ENCODE results near the gene MPC1. TPM values are rescaled to one million over a fixed set of nuclear protein-coding genes. Genes with fewer than 3 reads are reported as not detected.
"Not testable (repeated sequence)": the region's sequence is repeated elsewhere in the genome, so short reads cannot be mapped to it uniquely, and the experiment has no call there.

The MPC1 gene
- total RNA-seq, 1 donor from 2014 or later = 15.8 TPM

DNA sequence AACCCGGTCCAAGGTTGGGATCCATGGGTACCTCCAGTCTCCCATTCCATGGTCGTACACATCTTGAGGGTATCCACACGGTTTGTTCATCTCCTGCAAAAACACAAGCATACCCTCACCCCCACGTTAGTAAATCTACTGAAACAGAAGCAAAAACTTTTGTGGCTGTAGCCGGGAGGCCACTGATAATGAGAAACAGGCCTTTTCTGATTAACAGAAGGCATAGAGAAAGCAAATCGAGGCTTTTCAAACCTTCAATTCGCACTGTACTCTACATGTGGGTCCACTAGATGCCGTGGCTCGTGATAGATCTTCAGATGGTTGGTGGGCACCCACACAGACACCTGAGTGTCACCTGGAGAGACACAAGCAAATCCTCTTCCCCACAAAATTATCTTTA is 37.1 kb downstream of the MPC1 start:
- not testable (repeated sequence) for DNase-seq (ENCODE audit: low read depth in 2 of 2)

DNA sequence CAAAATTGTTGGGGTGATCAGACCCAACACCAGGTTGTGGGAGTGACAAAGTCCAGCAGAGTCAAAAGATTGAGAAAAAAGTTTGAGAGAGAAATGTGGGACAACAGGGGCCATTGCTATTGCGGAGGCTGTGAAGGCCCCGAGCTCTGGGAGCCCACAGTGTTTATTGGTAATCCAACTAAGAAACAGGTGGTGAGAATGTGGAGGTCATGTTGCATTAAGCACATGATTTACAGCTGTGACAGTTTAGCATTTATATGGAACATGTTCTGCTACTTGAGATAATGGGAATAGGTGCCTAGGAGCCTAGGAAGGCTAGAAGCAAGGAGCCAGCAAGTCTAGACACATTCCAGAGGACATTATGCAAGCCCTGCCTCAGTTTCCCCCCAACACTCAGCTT is 37.8 kb downstream of the MPC1 start:
- DNase-seq (ENCODE audit: low read depth in 2 of 2) = not testable (repeated sequence)

DNA sequence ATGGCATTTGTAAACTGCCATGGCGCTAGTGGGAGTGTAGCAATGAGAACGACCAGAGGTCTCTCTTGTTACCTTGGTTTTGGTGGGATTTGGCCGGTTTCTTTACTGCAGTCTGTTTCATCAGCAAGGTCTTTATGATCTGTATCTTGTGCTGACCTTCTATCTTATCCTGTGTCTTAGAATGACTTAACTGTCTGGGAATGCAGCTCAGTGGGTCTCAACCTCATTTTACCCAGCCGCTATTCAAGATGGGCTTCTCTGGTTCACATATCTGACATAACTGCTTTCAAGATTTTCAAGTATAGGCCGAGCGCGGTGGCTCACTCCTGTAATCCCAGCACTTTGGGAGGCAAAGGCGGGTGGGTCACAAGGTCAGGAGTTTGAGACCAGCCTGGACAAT is 38.5 kb downstream of the MPC1 start:
- DNase-seq (ENCODE audit: low read depth in 2 of 2) = no peak

DNA sequence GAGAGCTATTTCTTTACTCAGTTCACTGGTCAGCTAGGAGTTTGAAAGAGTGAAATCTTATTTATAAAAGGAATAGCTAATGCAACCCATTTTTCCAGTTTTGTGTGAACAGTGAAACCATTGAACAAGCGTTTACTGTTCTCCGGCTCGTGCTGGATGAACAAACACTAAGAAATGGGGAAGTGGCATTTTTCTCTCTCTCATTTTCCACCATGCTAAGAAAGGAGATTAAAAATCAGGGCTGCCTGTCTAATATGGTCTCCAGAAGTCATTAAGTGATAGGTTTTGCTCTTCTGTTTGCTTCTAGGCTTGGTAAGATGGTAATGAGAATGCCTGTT is 39.6 kb downstream of the MPC1 start:
- no peak for DNase-seq (ENCODE audit: low read depth in 2 of 2)

DNA sequence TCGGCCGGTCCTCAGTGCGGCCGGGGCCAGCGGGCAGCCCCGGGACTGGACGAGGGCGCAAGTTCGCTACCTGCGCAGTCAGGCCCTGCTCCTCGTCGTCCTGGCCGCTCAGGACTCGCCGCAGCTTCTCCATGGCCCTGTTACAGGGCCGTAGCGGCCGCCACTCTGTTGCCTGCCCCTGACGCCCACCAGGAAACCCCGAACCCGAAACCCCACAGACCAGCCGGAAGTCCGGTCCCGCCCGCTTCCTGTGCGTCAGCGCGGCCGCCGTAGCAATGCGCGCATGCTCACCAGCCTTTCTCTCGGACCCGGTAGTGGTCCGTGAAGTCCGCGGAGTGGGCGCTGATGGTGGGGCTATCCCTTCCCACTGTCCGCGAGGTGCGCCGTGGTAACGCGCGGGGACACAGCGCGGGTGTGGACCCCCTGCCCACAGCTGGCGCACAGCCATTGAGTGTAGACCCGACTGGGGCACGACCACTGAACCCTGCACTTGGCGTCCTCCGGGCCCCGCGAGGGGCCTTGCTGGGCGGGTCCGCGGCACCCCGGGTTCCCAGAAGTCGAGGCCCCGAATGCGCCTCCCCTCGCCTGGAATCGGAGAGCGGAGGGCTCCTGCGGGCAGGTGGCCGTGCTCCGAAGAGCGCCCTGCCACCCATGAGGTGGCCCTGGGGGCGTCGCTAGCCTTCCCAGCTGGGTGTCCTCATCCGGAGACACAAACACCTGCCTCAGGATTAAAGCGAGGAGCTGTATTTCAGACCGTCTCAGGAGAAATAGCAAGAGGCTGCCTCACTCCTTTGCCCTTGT is 40.2 kb downstream of the MPC1 start, which contains the start of gene SFT2D1:
Gene SFT2D1, minus strand, starts transcription at position 197 of the 801 bp plus-strand sequence. Its CDS starts 64 bp downstream, at position 133.
- peak; percentile 82 to 90 for DNase-seq (ENCODE audit: low read depth in 2 of 2)

DNA sequence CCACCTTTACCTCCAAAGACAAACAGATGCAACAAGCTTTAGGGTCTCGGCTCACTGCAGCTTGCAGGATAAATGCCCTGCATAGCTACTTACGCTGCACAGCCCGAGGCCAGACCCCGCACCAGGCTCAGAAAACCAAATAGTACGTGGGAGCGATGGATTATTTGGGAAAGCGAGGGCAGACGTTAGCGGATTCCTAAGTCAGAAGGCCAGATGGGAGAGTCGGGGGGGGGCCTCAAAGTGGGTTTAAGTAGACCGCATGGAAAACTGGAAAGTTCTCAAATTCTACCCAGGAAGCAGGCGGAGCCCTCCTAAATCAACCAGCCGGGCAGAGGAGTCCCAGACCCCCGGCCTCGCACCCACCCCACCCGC is 40.8 kb downstream of the MPC1 start:
- DNase-seq (ENCODE audit: low read depth in 2 of 2) = no peak

DNA sequence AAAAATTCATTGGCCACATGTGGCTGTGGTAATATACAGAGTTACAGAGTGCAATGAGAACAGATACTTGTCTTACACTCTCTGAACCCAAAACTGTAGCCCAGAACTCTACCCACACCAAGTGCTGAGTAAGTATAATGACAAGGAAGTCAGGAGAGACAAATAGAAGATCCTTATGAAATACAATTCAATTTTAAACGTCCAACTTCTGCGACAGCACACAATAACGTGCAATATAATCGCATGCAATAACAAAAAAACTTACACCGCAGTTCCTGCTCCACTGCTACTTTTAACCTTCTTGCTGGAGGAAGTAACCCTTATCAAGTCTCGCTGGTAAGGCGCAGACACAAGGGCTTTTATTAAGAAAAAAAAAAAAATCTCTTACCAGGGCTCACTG is 41.3 kb downstream of the MPC1 start:
- DNase-seq (ENCODE audit: low read depth in 2 of 2) = peak in 1 of 2 donors; percentile 6

DNA sequence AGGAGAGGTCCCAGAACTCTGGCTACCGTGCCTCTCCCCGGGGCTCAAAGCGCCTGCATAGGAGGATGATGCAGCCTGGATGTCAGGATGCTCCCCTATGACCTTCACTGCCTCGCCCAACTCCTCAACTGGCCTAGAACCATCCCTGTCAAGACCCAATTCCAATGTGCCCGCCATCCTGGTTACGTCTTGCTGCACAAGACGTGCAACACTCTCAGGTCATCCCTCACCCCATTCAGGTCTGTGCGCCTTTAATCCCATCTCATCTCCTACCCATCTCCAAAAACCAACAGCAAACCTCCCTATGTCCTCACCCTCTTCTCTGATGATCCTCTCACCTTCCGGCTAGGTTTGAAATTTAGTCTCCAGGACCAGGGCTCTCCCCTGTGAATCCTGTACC is 43.9 kb downstream of the MPC1 start:
- no peak for DNase-seq (ENCODE audit: low read depth in 2 of 2)

DNA sequence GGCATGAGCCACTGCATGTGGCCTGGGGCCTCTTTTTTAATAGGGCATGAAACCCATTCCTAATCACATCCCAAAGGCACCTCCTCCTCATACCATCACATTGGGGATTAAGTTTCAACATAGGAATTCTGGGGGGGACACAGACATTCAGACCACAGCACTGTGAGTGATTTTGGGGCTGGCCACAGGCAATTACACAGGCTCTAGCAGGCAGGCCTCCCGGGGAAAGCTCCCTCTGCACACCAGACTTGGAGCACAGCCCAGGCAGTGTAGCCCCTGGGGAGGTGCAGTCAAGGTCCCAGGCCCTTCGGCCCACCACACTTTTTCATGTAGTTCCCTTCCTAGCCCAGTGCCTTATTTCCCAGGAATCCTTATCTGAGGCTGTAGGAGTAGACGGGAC is 45.9 kb downstream of the MPC1 start:
- no peak for DNase-seq (ENCODE audit: low read depth in 2 of 2)

DNA sequence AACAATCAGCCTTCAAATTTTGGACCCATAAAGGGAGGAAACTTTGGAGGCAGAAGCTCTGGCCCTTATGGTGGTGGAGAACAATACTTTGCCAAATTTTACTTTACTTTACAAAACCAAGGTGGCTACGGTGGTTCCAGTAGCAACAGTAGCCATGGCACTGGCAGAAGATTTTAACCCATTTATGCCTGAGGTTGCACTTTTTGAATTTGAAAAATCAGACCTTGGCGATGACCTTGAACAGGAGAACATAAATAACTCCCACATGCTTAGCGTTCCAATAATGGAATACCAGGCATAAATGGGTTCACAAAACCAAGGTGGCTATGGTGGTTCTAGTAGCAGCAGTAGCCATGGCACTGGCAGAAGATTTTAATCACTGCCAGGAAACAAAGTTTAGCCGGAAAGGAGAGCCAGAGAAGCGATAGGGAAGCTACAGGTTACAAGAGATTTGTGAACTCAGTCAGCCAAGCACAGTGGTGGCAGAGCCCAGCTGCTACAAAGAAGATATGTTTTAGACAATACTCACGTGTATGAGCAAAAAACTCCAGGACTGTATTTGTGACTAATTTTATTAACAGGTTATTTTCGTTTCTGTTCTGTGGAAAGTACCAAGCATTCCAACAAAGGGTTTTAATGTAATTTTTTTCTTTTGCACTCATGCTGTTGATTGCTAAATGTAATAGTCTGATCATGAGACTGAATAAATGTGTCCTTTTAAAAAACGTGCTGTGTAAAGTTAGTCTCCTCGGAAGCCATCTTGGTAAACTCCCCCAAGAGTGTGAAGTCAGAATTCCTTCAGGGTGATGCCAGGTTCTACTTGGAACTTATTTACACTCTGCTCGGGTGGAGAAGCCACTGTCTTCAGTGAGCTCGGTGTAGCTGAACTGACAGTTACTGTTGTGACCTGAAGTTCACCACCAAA is 47.1 kb downstream of the MPC1 start:
- no peak for DNase-seq (ENCODE audit: low read depth in 2 of 2)

DNA sequence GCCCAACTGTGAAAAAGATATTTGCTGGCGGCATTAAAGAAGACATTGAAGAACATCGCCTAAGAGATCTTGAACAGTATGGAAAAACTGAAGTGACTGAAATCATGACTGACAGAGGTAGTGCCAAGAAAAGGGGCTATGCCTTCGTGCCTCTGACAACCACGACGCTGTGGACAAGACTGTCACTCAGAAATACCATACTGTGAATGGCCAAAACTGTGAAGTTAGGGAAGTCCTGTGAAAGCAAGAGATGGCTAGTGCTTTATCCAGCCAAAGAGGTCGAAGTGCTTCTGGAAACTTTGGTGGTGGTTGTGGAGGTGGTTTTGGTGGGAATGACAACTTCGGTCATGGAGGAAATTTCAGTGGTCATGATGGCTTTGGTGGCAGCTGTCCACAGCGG is 47.9 kb downstream of the MPC1 start:
- no peak for DNase-seq (ENCODE audit: low read depth in 2 of 2)

DNA sequence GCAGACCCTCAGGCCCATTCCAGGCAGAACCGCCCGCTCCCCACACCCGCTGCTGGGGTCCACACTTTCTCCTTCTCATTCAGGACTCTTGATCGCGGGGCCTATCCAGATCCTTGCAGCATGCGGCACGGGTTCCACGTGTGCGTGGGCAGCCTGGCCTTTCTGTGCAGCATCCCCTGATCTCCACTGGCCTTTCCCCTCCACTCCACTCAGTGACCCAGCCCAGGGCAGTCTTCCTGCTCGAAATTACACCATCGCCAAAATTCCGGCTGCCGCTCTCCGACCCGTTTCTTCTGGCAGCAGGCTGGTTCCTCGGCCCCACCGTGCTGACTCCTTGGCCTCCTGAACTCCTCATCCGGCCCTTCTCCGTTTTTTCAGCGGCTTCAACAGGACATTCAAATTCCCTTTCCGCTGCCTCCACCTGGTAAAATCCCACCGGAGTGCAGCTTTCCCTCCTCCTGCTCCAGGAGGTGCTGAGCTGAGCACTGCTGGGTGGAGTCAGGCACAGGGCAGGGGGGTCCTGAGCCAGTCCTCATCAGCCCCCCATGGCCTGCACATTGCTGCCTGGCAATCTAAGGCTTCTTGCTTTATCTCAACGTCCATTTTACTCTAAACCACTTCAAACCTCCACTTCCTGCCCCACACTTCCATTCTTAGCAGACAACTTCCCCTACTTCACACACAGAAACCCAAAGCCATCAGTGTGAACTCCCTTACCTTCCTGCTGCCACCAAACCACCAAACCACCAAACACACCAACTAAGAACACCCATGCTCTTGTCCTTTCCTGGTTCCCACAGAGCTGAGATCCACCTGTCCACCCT is 49.4 kb downstream of the MPC1 start:
- no peak for DNase-seq (ENCODE audit: low read depth in 2 of 2)

DNA sequence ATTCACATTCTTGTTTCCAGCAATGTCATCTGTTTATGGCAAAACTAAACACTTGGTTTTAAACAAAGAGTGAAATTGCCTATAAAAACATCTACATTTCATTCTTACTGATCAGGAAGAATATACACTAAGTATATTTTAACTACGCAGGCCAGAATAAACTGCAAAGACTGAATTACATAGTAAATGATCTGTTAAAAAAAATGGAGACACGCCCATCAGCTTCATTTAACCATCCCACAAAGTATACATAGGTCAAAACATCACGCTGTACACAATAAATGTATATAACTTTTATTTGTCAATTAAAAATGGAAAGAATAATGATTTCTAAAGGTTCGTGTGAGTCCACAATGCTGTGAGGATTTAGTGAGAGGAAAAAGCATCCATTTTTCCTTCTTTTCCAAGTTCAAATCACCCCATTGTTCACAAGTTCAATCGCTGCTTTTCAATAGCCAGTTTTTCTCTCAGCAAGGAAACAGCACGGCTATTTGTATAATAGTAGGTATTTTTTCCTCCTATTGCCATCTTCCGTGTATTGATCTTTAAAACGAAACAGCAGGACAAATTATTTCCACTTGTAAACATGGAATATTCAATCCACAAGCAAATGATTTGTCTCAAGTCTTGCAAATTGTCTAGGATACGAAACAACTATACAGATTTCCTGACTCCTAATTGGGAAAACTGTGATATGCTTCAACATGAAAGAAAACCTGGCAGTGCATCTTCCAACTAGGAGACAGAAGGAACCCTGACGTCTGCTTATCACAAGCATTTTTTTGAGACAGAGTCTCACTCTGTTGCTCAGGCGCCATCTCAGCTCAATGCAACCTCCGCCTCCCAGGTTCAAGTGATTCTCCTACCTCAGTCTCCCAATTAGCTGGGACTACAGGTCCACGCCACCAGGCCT is 51.0 kb downstream of the MPC1 start:
- no peak for DNase-seq (ENCODE audit: low read depth in 2 of 2)

DNA sequence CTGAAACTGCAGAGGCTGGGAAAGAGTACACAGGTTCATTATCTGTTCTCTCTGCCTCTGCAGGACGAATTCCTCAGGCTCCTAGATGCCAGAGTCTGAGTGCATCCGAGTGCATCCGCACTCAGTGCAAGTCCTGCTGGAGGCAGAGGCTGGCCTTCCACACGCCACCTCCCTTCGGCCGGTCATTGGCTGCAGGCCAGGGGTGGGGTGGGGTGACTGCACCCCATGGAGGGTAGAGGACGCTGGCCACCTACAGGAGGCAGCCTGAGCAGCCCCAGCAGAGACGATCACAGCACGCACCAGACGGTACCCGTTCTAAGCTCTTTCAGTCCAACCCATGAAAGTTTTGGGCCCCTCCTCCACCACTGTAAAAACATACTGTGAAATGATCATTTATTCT is 52.1 kb downstream of the MPC1 start:
- peak in 1 of 2 donors; percentile 21 for DNase-seq (ENCODE audit: low read depth in 2 of 2)

DNA sequence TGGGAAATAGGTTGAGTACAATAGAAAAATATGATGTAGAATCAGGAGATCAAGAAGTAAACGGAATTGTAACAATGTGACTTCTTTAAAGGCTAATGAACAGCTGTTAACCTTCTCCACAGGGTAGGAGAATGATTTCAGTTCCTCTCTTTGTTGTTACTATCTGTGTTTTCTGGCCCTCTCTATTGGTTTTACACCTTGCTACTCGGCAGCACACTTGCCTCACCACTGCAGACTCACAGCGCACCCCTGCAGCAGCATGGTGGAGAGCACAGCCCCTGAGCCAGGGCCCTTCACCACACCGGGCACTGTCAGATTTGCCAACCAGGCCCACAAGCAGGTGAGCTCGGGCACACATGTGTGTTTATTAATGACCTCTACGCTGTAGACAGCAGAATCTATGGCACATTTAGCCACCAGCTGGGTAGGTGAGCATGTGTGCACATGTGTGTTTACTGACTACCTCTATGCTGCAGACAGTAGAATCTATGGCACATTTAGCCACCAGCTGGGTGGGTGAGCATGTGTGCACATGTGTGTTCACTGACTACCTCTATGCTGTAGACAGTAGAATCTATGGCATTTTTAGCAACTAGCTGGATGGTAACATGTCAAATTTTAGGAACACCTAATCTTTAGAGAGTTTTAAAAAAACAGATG is 57.2 kb downstream of the MPC1 start:
- DNase-seq (ENCODE audit: low read depth in 2 of 2) = no peak

DNA sequence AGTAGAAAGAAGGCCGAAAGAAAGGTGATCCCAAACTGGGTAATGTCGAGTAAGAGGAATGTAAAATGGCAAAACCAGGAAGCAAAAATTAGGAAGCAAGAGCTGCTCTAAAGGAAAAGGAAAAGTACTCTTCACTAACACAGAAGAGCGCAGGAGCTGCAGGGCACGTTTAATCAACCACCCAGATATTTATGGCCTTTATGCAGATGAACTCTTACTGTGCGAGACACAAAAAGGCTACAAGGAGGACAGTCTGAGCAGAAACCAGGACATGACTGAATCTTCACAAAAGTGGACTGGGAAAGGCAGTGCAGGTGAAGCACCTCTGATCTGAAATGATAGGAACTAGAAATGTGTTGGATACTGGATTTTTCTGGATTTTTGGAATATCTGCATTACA is 59.3 kb downstream of the MPC1 start:
- no peak for DNase-seq (ENCODE audit: low read depth in 2 of 2)

DNA sequence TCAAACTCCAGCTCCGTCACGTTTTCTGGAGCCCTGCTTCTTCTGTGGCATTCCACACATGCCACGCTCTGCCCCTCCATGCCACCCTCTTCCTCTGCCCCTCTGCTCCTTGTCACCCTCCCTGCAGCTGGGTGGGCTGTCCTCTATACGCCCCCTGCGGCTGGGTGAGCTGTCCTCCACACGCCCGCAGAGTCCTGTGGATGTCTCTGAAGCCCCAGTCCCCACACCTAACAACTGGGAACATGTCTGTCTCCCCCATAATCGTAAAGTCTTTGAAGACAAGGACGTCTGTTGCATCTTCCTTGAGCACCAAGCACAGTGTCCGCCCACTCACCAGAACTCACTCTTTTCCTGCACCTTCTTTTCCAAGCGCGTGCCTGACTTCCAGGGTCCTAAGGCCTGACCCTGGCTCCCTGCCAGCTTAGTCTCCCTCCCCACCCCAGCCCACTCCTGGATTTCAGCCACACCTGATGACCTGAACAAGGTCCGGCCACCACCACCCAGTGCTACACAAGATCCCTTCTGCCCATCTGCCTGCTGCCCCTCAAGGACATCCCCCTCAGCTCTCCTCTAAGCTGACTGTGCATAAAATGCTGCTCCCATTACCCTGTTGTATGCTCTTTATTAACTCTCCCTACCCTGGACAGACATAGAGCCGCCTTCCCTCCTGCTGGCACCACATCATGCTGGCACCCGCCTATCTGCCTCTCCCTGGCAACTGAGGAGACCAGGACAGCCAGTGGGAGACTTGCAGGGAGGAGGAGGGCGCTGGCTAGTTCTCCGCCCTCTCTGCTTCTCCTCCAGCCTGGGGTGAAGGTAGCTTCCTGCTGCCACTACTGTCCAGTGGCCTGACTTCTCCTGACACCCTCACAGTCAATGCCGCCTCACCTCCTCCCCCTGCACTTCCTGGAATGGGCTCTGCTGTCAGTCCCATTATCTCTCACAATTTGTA is 63.8 kb downstream of the MPC1 start:
- DNase-seq (ENCODE audit: low read depth in 2 of 2) = no peak

DNA sequence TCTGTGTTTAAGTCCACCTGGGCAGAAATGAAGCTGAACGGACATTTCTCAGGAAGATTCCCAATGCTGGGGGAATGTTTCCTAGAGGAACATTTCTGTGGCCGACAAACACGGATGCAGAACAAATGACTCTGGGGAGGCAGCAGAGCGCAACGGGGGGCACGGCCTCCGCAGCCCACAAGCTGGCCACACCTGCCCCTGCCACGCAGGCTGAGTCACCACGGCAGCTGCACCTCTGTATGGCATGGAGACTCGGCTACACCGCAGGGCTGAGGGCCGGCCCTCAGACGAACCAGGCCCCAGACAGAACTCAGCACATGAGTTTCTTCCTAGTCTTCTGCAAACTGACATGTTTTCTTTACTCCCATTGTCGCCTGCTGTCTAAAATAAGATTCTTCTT is 64.5 kb downstream of the MPC1 start:
- no peak for DNase-seq (ENCODE audit: low read depth in 2 of 2)
